Epithelial cell of proximal tubule (primary cell): ENCODE results near the gene EDIL3. TPM values are rescaled to one million over a fixed set of nuclear protein-coding genes. Genes with fewer than 3 reads are reported as not detected.

Experiments used
- DNase-seq: peaks from one replicate; pipeline ENCODE4 v3.0.0-alpha.2; 2011; ENCODE audit warnings: low read depth
- H3K4me3 ChIP-seq: 2 replicates; pipeline ENCODE4 v1.5.1; 2011; ENCODE audit warnings: low read depth, mild to moderate bottlenecking, low read length
- CTCF ChIP-seq: conservative IDR thresholded peaks from 2 replicates; pipeline ENCODE4 v1.5.1; 2012; ENCODE audit warnings: low read depth, mild to moderate bottlenecking, low read length
- total RNA-seq: library from RNA; depleted of rRNA; stranded (reverse); fragments of >200 nt; gene quantifications from 2 replicates; pipeline ENCODE4 v1.2.3, GENCODE V29; 2015

The EDIL3 gene
- total RNA-seq, 1 donor from 2014 or later, result 80.1 TPM

DNA sequence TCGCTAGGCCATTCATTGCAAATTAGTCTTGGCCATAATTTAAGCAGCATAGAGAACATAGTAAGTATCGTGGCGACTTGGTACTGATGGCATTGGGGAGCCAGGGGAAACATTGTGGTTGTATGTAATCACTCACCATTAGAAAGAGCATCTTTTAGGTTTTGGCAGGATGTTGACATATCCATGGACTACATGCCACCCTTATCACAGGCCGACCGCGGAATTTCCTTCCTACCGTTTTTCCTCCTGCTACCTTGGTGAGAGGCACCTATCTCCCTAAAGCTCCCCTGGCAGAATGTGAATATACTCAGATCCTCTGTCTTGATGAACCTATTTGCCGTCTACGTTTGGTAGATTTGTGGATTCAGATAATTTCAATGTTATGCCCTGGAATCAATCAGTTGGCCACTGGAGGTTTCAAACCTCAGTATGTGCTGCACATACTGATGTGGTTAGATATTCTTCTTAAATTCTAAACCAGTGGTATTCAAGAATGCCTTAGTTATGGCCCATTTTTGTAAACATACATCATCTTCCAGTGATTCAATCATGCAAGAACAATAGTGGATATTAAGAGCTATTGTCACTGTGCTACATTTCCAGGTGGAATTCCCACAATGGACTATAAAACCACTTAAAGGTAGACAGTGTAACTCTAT lies 393.0 kb downstream of the EDIL3 start:
- TF ChIP-seq CTCF, result no peak
- DNase-seq, result no peak
- H3K4me3 ChIP-seq, result no peak overlapping the region

- TF ChIP-seq CTCF, result no peak
- H3K4me3 ChIP-seq, result no peak overlapping the region
- DNase-seq, result no peak
Measured at GRCh38 chr5:83988293-83988685, 396.4 kb downstream of the EDIL3 start.

GRCh38 chr5:83987513-83988292 lies 397.0 kb downstream of the EDIL3 start:
- TF ChIP-seq CTCF, result no peak
- no peak for DNase-seq
- H3K4me3 ChIP-seq, result no peak overlapping the region

GRCh38 chr5:83983852-83984251 lies 400.8 kb downstream of the EDIL3 start:
- DNase-seq, result no peak
- H3K4me3 ChIP-seq, result no peak overlapping the region
- no peak for TF ChIP-seq CTCF

DNA sequence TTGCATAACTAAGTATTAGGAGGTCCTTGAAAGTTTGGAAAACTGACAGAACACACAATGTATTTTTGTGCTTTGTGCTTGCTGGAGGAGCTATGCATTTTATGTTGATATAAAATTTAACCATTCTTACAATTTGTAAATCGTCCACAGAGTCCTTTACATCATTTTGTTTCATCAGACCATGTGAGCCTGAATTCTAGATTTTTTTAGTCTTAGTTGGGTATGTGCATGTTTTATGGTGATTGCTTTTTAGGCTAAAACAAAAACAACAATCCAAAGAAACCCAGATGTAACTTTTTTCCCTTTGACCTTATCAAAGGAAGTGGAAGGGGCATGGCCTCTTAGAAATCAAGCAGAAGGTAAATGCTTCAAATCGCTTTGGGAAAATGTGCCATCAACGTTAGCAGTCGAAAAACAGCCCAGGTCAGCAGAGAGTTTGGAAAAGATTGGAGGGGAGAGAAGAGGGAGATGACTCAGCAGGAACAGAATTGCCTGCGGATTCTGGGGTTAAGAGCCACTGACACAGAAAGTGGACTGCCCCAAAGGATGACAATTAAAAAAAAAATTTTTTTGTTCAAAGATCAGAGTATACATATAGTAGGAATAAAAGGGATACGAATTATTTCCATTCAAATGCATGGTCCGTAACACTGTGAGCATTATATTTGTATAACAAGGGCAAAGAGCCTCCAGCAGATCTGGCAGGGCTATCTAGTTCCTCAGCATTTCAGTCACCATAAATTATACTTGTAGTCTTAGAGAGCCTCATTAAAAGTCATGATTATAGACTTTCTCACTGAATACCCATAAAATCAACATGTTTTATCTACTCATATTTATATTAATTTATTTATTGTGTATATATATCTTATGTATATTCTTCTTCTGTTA lies 410.5 kb downstream of the EDIL3 start:
- no peak for DNase-seq
- TF ChIP-seq CTCF, result no peak
- H3K4me3 ChIP-seq, result no peak overlapping the region

- no peak for TF ChIP-seq CTCF
- no peak for DNase-seq
- H3K4me3 ChIP-seq, result no peak overlapping the region
Measured at GRCh38 chr5:83972909-83973308, 411.8 kb downstream of the EDIL3 start.
